NCI-H510A (cell line): ENCODE data around the gene PPP1R1B.

Source experiments
- DNase-seq: peaks from one replicate; lab custom pipeline; 2025; lab: John Stamatoyannopoulos, UW

The PPP1R1B gene

DNA sequence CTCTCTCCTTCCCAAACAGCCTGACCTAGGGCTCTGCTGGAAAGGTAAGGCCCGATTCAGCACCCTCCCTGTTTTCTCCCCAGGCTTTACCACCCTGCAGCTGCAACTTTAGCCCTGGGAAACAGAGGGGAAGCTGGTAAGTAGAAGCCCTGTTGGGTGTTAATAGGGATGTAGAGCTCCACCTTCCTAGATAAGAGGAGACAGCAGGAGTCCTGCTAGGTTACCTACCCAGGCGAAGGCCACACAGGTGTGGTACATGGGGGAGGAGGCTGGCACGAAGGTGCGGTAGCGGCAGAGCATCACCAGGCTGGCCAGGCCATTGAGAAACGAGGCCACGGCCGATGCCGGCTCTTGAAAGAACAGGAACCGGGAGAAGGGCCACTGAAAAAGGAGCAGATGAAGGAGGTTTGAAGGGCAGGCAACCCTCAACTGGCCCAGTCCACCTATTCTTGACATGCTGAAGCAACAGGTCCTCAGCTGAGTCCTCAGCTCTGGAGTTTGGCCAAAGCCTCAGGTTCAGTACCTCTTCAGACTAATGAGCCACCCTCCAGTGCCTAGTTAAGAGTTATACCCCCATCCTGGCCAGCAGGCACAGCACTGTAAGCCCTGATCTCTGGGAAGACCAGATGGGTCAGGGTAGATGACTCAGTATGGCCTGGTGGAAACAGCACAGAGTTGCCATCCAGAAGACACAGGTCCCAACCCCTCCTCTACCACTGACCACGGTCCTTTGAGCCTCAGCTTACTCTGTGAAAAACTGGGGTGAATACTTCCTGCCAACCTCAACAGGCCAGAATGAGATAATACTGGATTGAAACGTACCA lies 57.8 kb downstream of the PPP1R1B start:
- DNase-seq: no peak
